HepG2 (cell line): ENCODE results near the gene ACACA. TPM values are rescaled to one million over a fixed set of nuclear protein-coding genes. Genes with fewer than 3 reads are reported as not detected.

Experiments used
- ATAC-seq: fragments of 200-7000 bp; cut with Tn5 transposase; 3 replicates; pipeline ENCODE4 v1.9.1; 2020; ENCODE audit warnings: mild to moderate bottlenecking, moderate library complexity
- BruUV-seq: library from RNA; stranded (reverse); fragments of 400-500 nt; replicated peaks from 2 replicates; lab custom pipeline; 2021; lab: Mats Ljungman, UMichigan
- CTCF ChIA-PET: fragments of 300-600 bp; formaldehyde crosslinking; extraction: SDS; loops from one replicate; lab custom pipeline; 2021; ENCODE audit warnings: low total read pairs, inconsistent platforms, low intra/inter-chr PET ratio; lab: Yijun Ruan, JAX
- POLR2A ChIA-PET: fragments of 350-600 bp; sonication (Branson Sonifier 250); formaldehyde crosslinking; loops from one replicate; lab custom pipeline; 2020; ENCODE audit warnings: antibody characterized with exemption, inconsistent platforms; lab: Yijun Ruan, JAX
- DNase-seq: peaks from one replicate; pipeline ENCODE4 v3.0.0-alpha.2; 2015; ENCODE audit warnings: low spot score
- FAIRE-seq: peaks from 3 replicates; lab custom pipeline; 2011; peaks lifted over from hg19 to GRCh38; lab: Jason Lieb, UNC
- H2AFZ ChIP-seq: one replicate; pipeline ENCODE4 v1.6.1; 2011; ENCODE audit warnings: low read length, inconsistent platforms
- H3K27ac ChIP-seq: fragments of 300-600 bp; 3 replicates; pipeline ENCODE4 v1.8.0; 2011; ENCODE audit warnings: mixed run types, mild to moderate bottlenecking, mixed read lengths, low read length, inconsistent platforms; ENCODE audit not compliant: insufficient read depth; ENCODE audit errors: extremely low read length
- H3K27me3 ChIP-seq, 2 experiments: fragments of 200-600 bp in 1 of 2; 2 replicates in 1 of 2; 3 replicates in 1 of 2; pipeline versions ENCODE4 v1.6.0 to v1.8.0; 2011; ENCODE audit warnings: low read length in 2 of 2, mild to moderate bottlenecking in 2 of 2, moderate library complexity in 2 of 2, inconsistent platforms in 1 of 2; ENCODE audit not compliant: insufficient read depth in 2 of 2, control insufficient read depth in 1 of 2
- H3K36me3 ChIP-seq, 2 experiments: fragments of 200-600 bp in 1 of 2; replicated peaks in 1 of 2; 2 replicates in 1 of 2; 3 replicates in 1 of 2; pipeline versions ENCODE4 v1.5.1 to v1.8.0; 2011; ENCODE audit warnings: low read length in 2 of 2, inconsistent platforms in 1 of 2; ENCODE audit not compliant: insufficient read depth in 2 of 2, control insufficient read depth in 1 of 2
- H3K4me1 ChIP-seq: 2 replicates; pipeline ENCODE4 v1.5.1; 2012; ENCODE audit warnings: low read length, inconsistent platforms; ENCODE audit not compliant: insufficient read depth
- H3K4me2 ChIP-seq: 2 replicates; pipeline ENCODE4 v1.6.0; 2011; ENCODE audit warnings: low read depth, low read length, inconsistent platforms
- H3K4me3 ChIP-seq, 3 experiments: fragments of 200-600 bp in 1 of 3; sonication (generic), shearing (Covaris generic) in 1 of 3; replicated peaks in 1 of 3; 2 replicates each; pipeline ENCODE4 v1.5.1; 2011 to 2016; ENCODE audit warnings: low read length in 3 of 3, inconsistent platforms in 2 of 3, low read depth in 2 of 3, mild to moderate bottlenecking in 2 of 3, control low read depth in 1 of 3, mixed read lengths in 1 of 3; ENCODE audit not compliant: insufficient read depth in 1 of 3
- H3K79me2 ChIP-seq: one replicate; pipeline ENCODE4 v1.6.1; 2011; ENCODE audit warnings: low read length, inconsistent platforms; ENCODE audit not compliant: insufficient read depth
- H3K9ac ChIP-seq: 2 replicates; pipeline ENCODE4 v1.6.0; 2011; ENCODE audit warnings: mild to moderate bottlenecking, low read depth, low read length, inconsistent platforms; ENCODE audit not compliant: insufficient read depth
- H3K9me3 ChIP-seq: 2 replicates; pipeline ENCODE4 v1.5.1; 2012; ENCODE audit warnings: mild to moderate bottlenecking, low read length
- H4K20me1 ChIP-seq: 2 replicates; pipeline ENCODE4 v1.6.0; 2011; ENCODE audit warnings: inconsistent platforms, mild to moderate bottlenecking, low read length, moderate library complexity; ENCODE audit not compliant: insufficient read depth
- GLI4 ChIP-seq: sonication (generic); formaldehyde crosslinking; IDR thresholded peaks from 2 replicates; pipeline ENCODE4 v1.5.1; 2020; ENCODE audit warnings: missing genetic modification reagents, mild to moderate bottlenecking, moderate library complexity, borderline replicate concordance
- HMG20A ChIP-seq: IDR thresholded peaks from 2 replicates; pipeline ENCODE4 v1.6.1; 2016; ENCODE audit warnings: borderline replicate concordance
- HNRNPH1 ChIP-seq: fragments of 200-400 bp; formaldehyde crosslinking; optimal IDR thresholded peaks from 2 replicates; pipeline ENCODE3; 2017; ENCODE audit warnings: mild to moderate bottlenecking, low read depth, low read length
- HNRNPL ChIP-seq: fragments of 200-400 bp; formaldehyde crosslinking; IDR thresholded peaks from 2 replicates; pipeline ENCODE4 v1.6.1; 2017; ENCODE audit warnings: mild to moderate bottlenecking, low read depth, low read length
- NFE2 ChIP-seq: sonication (generic); formaldehyde crosslinking; IDR thresholded peaks from 2 replicates; pipeline ENCODE4 v1.4.0; 2020; ENCODE audit warnings: missing genetic modification reagents
- PHF20 ChIP-seq: sonication (generic); formaldehyde crosslinking; IDR thresholded peaks from 2 replicates; pipeline ENCODE4 v1.5.0; 2020; ENCODE audit warnings: mild to moderate bottlenecking, missing genetic modification reagents
- YEATS4 ChIP-seq: sonication (generic); formaldehyde crosslinking; IDR thresholded peaks from 2 replicates; pipeline ENCODE4 v1.4.0; 2020; ENCODE audit warnings: missing genetic modification reagents, borderline replicate concordance
- ZNF430 ChIP-seq: sonication (generic); formaldehyde crosslinking; IDR thresholded peaks from 2 replicates; pipeline ENCODE4 v1.9.0; 2021; ENCODE audit warnings: mild to moderate bottlenecking, missing genetic modification reagents
- ZNF670 ChIP-seq: sonication (generic); formaldehyde crosslinking; IDR thresholded peaks from 2 replicates; pipeline ENCODE4 v1.8.0; 2022; ENCODE audit warnings: mild to moderate bottlenecking, missing genetic modification reagents, borderline replicate concordance
- ZNF816 ChIP-seq: sonication (generic); formaldehyde crosslinking; IDR thresholded peaks from 2 replicates; pipeline ENCODE4 v1.8.0; 2022; ENCODE audit warnings: missing genetic modification reagents, mild to moderate bottlenecking, borderline replicate concordance
- WGBS: methylation state at CpG from one replicate; pipeline ENCODE4 v1.1.6; 2017; ENCODE audit warnings: low lambda C conversion rate; 5-methylcytosine and 5-hydroxymethylcytosine counted together
- in situ Hi-C: cut with HindIII; loops from 2 replicates; pipeline ENCODE4 v1.10.0; 2017; ENCODE audit warnings: low pct_unique_long_range_greater_than_20kb; ENCODE audit not compliant: extremely low pct_ligation_motif_present
- intact Hi-C: fragments of 100-400 bp; cut with micrococcal nuclease; formaldehyde crosslinking; loops from one replicate; pipeline ENCODE4 v1.10.0; 2022; ENCODE audit not compliant: unreplicated experiment
- polyA plus RNA-seq, 8 experiments: library from polyadenylated mRNA; depleted of rRNA in 3 of 8; stranded (reverse) in 7 of 8; unstranded in 1 of 8; fragments of >200 nt; fragmentation: Illumina TruSeq in 4 of 8; extraction: Trizol in 4 of 8; gene quantifications; 2 replicates each; pipeline versions ENCODE4 v1.2.1 to v1.2.3, GENCODE V29; 2011 to 2016; ENCODE audit warnings: low read depth in 4 of 8, missing spikeins in 1 of 8, mixed read lengths in 1 of 8; ENCODE audit not compliant: insufficient read depth in 1 of 8
- total RNA-seq, 5 experiments: library from RNA; depleted of rRNA; stranded (reverse); fragments of >200 nt; fragmentation: Illumina TruSeq; extraction: Trizol; gene quantifications; 2 replicates each; pipeline ENCODE4 v1.2.3, GENCODE V29; 2016; ENCODE audit warnings: low read depth in 1 of 5
- TF ChIP-seq, protein P1 (sequence below): sonication (generic); formaldehyde crosslinking; conservative IDR thresholded peaks from 2 replicates; pipeline ENCODE4 v1.4.0; 2020; ENCODE audit warnings: mild to moderate bottlenecking, missing genetic modification reagents, moderate library complexity
- TF ChIP-seq, protein P2 (sequence below): sonication (generic); formaldehyde crosslinking; IDR thresholded peaks from 2 replicates; pipeline ENCODE4 v1.5.1; 2020; ENCODE audit warnings: missing genetic modification reagents, mild to moderate bottlenecking, borderline replicate concordance
- TF ChIP-seq, protein P3 (sequence below): sonication (generic); formaldehyde crosslinking; IDR thresholded peaks from 2 replicates; pipeline ENCODE4 v1.4.0; 2020; ENCODE audit warnings: low read depth, mild to moderate bottlenecking, missing genetic modification reagents

The ACACA gene
- total and polyA plus RNA-seq, 2 of the 13 experiments (the other 11 are each of a cell fraction or from before 2014, with no cell fraction given), result 39.2 to 47.2 TPM

DNA sequence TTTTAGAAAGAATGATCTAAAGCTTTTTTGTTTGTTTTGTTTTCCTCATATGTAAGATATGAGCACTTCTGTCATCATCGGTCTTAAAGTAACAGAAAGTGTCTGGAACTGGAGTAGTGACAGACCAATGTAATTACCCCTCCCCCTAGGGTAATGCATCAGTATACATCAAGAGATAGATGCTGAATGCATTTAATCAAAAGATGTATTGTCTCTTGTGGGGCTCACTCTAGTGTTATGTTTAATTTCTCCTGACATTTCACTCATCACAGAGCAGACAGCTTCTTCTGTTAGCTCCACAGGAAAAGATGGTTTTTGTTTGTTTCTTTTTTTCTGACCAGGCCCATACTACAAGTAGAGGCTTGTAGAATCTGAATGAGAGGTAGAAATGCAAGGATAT is 199.5 kb downstream of the ACACA start:
- in situ Hi-C loops, result no loop called here

DNA sequence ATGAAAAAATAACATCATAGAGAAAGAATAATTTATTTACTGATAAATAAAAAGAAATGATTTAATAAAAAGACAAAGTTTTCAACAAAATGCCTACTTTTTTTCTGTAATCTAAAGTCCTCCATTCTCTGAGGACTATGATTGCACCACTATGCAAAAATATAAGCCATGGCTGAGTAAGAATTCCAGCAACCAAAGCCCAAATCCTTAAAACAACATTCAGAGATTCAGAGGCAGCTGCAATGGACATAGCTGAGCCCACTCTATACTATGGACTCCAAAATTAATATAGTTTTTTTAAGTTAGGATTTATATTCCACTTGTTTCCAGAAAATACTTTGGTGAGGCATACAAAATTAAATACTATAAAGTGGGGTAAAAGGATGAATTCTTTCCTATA is 200.3 kb downstream of the ACACA start:
- Histone ChIP-seq H4K20me1 (no peaks in the 10 kb centered on the region), H3K4me1 (no peaks in the 10 kb centered on the region), H3K36me3 (peaks cover 22 to 78% of the 10 kb centered on the region in 2 experiments), H3K9me3 (no peaks in the 10 kb centered on the region), H3K27ac (no peak overlapping the region), H3K27me3 (no peaks in the 10 kb centered on the region), H3K4me3 (no peak overlapping the region), H3K79me2 (no peaks in the 10 kb centered on the region), H2AFZ (no peak overlapping the region), H3K4me2 (no peak overlapping the region), H3K9ac (no peak overlapping the region)
- intact Hi-C loops, result no loop called here
- DNase-seq (no peak), FAIRE-seq (no peak), ATAC-seq (no peak)
- no TSS peak for BruUV-seq
- CTCF ChIA-PET, result no interaction called here
- in situ Hi-C loops, result no loop called here
- POLR2A ChIA-PET, result no interaction called here
- TF ChIP-seq HMG20A (CRISPR knock-in tag), result no peak
- TF ChIP-seq HNRNPL, result no peak
- TF ChIP-seq ZNF430 (CRISPR knock-in tag), result no peak
- TF ChIP-seq ZNF816 (CRISPR knock-in tag), result no peak
- TF ChIP-seq, protein P1, sequence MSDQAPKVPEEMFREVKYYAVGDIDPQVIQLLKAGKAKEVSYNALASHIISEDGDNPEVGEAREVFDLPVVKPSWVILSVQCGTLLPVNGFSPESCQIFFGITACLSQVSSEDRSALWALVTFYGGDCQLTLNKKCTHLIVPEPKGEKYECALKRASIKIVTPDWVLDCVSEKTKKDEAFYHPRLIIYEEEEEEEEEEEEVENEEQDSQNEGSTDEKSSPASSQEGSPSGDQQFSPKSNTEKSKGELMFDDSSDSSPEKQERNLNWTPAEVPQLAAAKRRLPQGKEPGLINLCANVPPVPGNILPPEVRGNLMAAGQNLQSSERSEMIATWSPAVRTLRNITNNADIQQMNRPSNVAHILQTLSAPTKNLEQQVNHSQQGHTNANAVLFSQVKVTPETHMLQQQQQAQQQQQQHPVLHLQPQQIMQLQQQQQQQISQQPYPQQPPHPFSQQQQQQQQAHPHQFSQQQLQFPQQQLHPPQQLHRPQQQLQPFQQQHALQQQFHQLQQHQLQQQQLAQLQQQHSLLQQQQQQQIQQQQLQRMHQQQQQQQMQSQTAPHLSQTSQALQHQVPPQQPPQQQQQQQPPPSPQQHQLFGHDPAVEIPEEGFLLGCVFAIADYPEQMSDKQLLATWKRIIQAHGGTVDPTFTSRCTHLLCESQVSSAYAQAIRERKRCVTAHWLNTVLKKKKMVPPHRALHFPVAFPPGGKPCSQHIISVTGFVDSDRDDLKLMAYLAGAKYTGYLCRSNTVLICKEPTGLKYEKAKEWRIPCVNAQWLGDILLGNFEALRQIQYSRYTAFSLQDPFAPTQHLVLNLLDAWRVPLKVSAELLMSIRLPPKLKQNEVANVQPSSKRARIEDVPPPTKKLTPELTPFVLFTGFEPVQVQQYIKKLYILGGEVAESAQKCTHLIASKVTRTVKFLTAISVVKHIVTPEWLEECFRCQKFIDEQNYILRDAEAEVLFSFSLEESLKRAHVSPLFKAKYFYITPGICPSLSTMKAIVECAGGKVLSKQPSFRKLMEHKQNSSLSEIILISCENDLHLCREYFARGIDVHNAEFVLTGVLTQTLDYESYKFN (CRISPR knock-in tag), result no peak
- no peak for TF ChIP-seq YEATS4 (CRISPR knock-in tag)
- no peak for TF ChIP-seq PHF20 (CRISPR knock-in tag)
- TF ChIP-seq, protein P2, sequence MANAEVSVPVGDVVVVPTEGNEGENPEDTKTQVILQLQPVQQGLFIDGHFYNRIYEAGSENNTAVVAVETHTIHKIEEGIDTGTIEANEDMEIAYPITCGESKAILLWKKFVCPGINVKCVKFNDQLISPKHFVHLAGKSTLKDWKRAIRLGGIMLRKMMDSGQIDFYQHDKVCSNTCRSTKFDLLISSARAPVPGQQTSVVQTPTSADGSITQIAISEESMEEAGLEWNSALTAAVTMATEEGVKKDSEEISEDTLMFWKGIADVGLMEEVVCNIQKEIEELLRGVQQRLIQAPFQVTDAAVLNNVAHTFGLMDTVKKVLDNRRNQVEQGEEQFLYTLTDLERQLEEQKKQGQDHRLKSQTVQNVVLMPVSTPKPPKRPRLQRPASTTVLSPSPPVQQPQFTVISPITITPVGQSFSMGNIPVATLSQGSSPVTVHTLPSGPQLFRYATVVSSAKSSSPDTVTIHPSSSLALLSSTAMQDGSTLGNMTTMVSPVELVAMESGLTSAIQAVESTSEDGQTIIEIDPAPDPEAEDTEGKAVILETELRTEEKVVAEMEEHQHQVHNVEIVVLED (CRISPR knock-in tag), result no peak

More for the DNA sequence above, 199.5 kb downstream of the ACACA start:
- CTCF ChIA-PET, result no interaction called here
- Histone ChIP-seq H3K27me3 (no peaks in the 10 kb centered on the region), H3K4me3 (no peak overlapping the region), H4K20me1 (no peaks in the 10 kb centered on the region), H3K4me2 (no peak overlapping the region), H3K9me3 (no peaks in the 10 kb centered on the region), H3K4me1 (no peaks in the 10 kb centered on the region), H3K9ac (no peak overlapping the region), H3K36me3 (peaks cover 21 to 84% of the 10 kb centered on the region in 2 experiments), H3K79me2 (no peaks in the 10 kb centered on the region), H2AFZ (no peak overlapping the region), H3K27ac (no peak overlapping the region)
- BruUV-seq, result no TSS peak
- DNase-seq (no peak), FAIRE-seq (no peak), ATAC-seq (no peak)
- WGBS, result 96% methylated on average over 1 of the region's 1 CpG
- intact Hi-C loops, result no loop called here
- POLR2A ChIA-PET, result no interaction called here
- TF ChIP-seq GLI4 (no peak), HNRNPH1 (no peak), ZNF670 (CRISPR knock-in tag) (no peak), NFE2 (CRISPR knock-in tag) (no peak)
- TF ChIP-seq, protein P3, sequence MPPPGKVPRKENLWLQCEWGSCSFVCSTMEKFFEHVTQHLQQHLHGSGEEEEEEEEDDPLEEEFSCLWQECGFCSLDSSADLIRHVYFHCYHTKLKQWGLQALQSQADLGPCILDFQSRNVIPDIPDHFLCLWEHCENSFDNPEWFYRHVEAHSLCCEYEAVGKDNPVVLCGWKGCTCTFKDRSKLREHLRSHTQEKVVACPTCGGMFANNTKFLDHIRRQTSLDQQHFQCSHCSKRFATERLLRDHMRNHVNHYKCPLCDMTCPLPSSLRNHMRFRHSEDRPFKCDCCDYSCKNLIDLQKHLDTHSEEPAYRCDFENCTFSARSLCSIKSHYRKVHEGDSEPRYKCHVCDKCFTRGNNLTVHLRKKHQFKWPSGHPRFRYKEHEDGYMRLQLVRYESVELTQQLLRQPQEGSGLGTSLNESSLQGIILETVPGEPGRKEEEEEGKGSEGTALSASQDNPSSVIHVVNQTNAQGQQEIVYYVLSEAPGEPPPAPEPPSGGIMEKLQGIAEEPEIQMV (CRISPR knock-in tag), result no peak
